HT-29 (cell line): ENCODE results near the gene BPIFB3. TPM values are rescaled to one million over a fixed set of nuclear protein-coding genes. Genes with fewer than 3 reads are reported as not detected.

Source experiments
- DNase-seq: peaks from one replicate; pipeline ENCODE4 v3.0.0-alpha.2; 2015; ENCODE audit warnings: low spot score
- total RNA-seq: library from RNA; depleted of rRNA; stranded (reverse); fragments of >200 nt; shearing (Covaris generic); gene quantifications from 2 replicates; pipeline ENCODE4 v1.2.3, GENCODE V29; 2014; rRNA removed

The BPIFB3 gene, protein sequence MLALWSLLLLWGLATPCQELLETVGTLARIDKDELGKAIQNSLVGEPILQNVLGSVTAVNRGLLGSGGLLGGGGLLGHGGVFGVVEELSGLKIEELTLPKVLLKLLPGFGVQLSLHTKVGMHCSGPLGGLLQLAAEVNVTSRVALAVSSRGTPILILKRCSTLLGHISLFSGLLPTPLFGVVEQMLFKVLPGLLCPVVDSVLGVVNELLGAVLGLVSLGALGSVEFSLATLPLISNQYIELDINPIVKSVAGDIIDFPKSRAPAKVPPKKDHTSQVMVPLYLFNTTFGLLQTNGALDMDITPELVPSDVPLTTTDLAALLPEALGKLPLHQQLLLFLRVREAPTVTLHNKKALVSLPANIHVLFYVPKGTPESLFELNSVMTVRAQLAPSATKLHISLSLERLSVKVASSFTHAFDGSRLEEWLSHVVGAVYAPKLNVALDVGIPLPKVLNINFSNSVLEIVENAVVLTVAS
- total RNA-seq = not detected in 2 replicates

DNA sequence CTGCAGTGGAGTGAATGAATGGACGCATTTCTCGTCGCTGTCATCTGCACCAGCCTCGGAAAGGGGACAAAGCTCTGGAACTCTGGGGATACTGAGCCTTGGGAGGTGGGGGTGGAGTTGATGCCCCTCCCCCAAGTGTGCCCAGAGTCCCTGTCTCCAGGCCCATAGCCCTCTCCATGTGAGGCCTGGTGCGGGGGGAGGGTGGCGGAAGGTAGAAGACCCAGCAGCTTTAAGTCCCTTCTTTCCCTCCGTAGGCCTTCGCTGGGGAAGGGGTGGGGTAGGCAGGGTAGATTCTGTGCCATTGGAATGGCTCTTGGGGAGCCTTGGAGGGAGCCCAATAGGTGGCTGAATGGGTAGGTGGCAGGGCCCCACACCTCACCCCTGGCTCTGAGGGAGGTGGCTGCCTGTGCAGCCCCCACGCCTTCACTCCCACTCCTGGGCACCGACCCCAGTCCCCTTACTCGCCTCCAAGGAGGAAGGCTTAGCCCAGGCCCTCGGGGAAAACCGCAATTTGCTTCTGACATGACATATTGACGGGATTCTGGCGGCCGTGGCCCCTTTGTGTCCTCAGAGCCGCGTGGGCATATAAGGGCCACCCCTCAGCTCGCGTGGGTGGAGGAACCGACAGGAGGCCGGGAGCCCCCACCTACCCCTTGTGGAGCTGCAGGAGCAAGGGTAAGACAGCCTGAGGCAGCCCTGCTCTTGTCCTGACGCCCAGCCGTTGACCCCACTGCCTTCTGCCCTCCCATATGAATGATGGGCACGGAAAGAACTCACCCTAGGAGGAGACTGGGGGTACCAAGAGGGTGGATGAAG, at the start of gene BPIFB3:
Gene BPIFB3 (plus strand): TSS at position 613 of the 816 bp plus-strand sequence. CDS start 1,533 bp downstream, outside the sequence.
- no peak for DNase-seq

DNA sequence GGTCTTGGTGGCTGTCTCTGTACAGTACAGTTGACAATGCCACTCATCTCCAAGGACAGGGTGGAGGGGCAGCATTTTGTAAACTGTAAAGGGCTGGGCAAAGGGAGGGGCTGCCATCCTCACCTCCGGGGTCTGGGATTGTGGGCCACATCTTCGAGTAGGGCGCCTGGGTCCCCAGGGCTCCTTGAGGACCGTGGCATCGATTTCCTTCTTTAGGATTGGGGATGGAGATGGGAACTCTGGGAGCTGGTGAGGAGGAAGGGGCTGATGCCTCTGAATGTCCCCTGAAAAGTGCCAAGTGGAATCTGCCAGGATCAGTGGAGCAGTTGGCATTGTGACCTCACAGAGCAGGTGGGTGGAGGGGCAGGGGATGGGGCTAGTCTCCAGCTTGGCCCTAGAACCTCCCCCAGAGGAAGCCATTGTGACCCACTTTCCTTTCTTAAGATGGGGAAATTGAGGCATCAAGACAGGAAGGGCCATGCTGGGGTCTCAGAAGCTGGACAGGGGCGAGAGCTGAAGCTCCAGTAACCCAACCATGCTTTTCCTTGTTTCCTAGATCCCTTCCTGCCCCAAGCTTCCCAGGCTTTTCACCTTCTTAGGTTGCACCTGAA, 49.5 kb upstream of the BPIFB3 start, which contains the start of gene SUN5:
Gene SUN5 (minus strand): TSS at position 293 of the 611 bp plus-strand sequence. CDS start 93 bp downstream, at position 200.
- no peak for DNase-seq

DNA sequence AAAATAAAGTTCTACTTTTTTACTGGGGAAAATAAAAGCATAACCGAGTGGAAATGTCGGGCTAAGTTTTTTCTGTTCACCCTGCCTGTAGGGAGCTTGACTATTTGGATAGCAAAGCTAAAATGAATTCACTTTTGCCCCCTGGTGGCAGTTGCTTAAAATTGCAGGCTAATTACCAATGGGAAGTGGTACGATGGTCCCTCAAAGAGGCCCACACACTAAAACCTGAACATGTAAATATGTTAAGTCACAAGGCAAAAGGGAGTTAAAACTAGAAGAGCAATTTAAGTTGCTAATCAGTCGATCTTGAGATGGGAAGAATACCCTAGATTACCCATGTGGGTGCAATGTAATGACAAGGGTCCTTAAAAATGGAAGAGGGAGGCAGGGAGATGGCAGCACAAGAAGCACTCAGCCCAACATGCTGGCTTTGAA, 48.6 kb upstream of the BPIFB3 start:
- peak; percentile 56 for DNase-seq

DNA sequence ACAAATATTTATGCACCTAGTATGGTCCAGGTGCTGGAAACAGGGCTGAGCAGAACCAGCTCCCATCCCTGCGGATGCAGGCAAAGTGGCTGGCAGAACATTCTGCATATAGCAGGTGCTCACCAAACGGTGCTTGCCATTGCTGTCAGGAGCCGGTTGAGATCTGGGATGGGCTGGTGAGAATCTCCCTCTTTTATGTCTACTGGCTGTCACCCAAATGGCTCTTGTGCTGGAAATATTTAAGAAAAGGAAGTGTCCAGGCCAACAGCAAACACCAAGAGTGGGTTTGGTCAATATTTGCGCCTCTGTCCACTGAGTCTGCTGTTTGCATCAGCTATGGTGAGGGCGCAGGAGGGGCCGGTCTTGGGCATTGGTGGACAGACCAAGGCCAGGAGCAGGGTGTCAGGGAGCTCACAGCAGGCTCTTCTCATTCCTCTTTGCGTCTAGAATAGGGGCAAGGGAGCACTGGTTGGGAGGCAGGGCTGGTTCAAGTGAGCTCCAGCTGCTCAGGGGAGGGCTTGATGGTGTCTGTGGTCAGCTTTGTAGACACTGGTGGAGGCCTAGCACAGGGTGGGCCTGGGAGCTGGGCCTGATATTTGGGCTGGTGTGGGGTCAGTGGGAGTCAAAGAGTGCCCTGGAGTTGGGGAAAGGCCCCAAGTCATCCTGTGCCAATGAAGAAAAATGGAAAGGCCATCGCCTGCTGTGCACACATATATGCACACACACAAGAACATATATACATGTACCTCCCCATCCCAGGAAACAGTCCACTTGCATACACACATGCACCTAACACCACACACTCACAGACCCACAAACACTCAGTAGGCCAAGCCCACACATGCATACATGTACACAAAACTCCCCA, 47.6 kb upstream of the BPIFB3 start:
- DNase-seq = no peak

DNA sequence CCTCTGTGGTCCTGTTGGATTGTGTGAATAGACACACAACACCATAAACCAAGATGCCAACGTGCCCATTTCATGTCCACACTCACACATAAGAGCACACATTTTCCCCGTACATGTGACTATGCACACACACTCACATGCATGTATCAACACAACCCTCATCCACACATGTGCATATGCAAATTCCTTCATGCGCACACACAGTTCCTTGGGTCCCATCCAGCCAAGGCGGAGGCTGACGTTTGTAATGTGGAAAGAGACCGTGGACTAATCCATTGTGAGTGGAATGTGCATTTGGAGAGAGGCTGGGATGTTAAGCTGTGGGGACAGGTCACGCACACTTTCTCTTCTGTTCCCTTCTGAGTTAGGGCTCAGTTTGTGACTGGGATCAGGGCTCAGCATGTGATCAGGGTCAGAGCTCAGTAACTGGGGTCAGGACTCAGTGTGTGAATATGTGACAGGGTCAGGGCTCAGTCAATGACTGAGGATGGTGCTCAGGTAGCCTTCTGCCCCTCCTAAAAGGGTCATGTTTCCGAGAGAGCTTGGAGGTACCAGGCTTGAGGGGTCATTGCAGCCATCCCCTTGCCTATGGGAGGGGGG, 46.8 kb upstream of the BPIFB3 start:
- DNase-seq = no peak

DNA sequence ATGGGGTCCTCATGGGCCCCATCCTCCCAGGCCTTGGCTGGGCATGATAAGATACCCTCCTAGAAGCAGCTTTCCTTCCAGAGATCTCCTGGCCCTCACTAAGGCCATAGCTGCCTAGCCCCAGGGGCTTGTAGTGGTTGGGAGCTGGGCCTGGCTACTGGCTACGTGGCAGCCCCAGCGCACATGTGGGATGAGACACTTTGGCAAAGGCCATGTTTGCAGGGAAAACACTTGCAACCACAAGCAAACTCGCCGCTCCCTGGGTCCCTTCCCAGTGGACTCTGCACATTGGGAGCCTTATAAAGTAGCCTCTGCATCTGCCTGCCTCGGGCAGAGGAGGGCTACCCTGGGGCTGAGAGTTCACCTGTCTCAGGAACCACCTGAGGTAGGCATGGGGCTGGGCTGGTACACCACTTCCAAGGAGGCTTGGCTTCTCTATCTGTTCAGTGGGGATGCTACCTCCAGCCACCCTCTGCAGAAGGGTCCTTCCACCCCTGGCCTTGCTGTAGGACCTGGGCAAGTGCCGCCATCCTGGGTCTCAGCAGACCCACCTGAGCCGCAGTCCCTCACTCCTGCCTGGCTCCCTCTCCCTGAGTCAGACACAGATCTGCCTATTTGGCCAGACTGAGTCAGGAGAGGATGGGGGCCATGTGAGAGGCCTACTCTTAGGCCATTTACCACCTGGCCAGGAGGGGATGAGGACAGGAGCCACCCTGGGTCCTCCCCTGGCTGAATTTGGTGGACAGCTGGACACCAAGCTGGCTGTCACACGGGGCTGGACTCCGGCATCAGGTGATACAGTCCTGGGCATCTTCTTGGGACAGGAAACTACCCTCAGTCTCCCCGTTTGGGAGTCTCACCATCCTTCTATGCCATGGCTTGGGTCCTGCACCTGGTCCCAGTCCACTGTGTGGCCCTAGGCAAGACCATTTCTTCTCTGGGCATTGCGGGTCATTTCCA, 46.0 kb upstream of the BPIFB3 start, which contains the start of gene BPIFB2:
Gene BPIFB2 (plus strand): TSS at position 329 of the 960 bp plus-strand sequence. CDS start 871 bp downstream, outside the sequence.
- DNase-seq = no peak

DNA sequence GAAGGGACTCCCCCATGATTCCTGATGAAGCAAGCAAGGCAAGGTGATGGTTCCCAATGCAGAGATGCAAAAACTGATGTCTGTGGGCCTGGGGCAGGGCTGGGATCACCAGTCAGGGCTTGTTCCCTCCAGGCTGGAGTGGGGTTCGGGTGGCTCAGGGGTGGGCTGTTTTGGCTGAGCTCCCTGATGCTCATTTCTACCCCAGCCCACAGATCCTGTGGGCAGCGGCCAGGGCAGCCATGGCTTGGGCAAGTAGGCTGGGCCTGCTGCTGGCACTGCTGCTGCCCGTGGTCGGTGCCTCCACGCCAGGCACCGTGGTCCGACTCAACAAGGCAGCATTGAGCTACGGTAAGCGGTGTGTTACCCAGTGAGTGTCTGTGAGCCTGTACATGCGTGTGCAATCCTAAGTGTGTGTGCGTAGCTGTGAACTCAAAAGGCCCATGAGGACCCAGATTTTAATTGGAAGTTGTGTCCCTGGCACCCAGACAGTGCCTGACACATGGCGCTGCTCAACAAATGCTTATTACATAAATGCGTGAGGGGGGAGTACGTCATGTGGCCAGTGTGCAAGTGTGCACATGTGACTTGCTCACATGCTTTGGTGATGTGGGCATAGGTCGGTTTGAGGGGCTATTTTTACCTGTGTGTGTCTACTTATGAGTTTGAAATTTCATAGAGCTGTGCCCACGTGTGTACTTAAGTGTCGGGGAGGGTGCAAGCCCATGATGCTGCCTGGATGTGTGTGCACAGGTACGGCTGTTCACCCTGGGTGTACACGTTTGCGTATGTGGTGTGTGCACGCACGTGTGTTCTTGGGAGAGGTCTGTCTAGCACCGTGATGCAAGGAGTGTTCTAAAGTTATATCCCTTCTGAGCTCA, 45.1 kb upstream of the BPIFB3 start:
- no peak for DNase-seq

DNA sequence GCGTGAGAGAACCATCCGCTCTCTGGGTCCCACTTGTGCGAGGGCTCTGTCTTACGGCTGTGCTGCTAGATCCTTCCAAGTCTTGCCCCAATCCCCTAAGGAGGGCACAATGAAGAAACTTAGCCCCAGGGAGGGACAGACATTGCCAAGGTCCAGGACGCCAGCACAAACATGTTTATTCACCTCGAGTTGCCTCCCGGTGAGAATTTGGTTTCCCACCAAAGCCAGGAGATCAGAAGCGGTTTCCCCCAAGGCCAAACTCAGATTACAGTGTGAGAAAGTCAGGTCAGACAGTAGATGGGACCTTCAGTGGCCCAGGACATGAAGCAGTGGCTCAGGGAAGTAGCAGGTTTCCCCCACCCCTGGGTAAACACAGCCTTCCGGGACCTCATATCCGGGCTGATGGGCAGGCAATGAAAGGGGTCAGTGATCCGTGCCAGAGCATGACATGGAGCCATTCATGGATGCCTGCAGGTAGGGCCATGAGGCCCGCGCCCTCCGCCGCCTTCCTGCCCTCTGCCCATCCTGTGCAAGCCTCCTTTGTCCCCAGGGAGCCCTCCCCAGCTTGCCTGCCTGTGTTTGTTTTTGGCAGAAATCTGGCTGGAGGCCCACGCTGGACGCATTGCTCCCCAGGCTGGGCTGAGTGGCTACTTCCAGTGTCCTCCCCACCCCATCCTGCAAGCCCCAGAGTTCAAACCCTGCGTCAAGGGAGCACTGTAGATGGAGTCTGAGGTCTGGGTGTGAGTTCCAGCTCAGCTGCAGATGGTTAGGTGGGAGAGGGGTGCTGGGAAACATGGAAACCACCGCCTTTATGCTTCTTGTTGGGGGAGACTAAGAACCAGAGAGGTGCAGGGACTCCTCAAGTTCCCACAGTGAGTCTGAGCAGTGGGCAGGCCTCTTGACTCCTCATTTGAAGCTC, 44.2 kb upstream of the BPIFB3 start:
- no peak for DNase-seq

DNA sequence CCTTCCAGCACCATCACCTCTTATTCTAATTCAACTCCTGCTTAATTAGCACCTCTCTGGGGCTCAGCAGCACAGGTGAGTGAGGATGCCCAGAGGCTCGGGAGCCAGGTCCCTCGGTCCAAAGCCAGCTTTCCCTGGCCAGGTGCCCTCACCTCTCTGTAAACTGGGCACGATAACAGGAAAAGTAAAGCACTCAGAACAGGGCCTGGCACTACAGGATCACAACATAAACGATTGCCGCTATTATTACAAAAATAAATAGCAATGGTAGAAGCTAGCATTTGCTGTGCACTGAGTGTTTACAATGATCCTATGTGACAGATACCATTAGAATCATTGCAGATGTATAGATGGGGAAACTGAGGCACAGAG, 43.6 kb upstream of the BPIFB3 start:
- DNase-seq = no peak

DNA sequence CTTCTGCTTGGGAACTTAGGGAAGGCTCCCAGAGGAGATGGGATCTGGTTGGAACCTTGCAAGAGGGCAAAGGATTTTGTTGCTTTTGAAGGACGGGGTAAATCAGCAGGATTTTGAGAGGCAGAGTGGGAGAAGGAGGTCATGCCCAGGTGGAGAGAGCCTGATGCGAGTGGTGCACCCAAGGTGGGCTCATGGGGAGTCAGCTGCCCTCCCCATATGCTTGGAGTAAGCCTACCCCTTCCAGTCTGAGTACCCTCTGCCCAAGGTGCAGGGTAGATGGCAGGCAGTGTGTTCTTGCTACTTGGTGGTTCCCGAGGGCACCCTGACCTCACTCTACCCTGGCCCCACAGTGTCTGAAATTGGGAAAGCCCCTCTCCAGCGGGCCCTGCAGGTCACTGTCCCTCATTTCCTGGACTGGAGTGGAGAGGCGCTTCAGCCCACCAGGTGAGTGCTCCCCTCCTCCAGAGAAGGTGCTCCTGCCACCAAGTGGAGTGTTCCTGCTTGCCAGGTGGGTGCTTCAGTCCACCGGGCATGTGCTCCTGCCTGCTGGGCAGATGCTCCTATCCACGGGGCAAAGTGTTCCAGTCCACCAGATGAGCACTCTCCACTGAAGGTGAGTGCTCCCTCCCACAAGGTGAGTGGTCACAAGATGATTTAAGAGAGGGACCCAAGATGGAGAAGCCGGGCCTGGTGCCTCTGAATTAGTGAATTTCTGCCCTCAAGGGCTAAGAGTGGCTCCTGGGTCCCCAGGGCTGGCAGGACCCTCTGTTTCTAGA, 42.8 kb upstream of the BPIFB3 start:
- DNase-seq = no peak

DNA sequence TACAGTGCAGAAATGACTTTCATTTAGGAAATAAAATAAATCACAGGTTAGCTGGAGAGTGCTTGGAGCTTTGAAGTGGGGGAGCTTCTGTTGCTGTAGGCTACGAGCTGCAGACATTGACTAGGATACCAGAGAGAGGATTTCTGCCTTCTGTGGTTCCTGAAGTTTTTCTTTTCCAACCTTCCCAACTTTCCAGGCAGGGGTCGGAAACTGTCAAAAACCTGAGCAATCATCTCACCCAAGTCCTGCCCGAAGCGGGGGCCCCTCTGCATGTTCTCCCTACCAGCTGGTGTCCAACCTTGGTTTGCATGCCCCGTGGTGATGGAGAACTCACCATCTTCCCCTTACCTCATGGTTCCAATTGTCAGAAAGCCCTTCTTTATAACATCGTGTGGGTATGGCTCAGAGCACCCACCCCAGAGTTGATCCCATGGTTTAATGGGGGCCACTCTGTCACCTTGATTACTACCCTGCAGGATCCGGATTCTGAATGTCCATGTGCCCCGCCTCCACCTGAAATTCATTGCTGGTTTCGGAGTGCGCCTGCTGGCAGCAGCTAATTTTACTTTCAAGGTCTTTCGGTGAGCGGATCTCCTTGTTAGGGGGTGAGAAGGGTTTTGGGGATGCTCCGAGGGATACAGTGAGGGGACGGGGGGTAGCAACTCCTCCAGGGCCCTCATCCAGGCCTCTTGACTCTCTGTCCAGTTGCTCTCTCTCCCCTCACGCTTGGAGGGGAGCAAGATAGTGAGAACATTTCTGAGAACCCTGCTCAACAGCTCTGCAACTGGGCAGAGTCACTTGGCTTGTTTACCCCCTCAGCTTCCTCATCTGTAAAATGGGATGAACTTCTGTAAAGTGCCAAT, 41.1 kb upstream of the BPIFB3 start:
- no peak for DNase-seq

DNA sequence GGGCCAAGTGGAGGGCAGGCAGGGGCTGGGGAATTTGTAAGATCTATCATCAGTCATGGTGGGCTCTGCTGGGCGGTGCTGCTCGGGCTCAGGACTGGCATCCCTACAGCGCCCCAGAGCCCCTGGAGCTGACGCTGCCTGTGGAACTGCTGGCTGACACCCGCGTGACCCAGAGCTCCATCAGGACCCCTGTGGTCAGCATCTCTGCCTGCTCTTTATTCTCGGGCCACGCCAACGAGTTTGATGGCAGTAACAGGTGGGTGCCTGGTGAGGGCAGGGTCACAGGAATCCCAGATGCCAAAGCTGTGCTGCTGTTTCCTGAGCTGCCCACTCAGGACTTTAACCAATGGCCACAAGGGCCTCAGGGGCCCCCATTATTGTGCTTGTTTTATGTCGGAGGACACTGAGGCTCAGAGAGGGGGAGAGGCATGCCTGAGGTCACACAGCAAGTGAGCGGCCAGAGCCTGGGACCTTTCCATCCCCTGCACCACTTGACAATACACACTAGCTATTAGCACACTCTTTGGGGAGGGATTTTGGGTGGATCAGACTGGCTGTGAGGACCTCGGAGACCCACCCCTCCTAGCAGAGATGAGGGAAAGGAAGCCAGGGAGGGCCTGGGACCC, 39.9 kb upstream of the BPIFB3 start:
- DNase-seq = no peak

DNA sequence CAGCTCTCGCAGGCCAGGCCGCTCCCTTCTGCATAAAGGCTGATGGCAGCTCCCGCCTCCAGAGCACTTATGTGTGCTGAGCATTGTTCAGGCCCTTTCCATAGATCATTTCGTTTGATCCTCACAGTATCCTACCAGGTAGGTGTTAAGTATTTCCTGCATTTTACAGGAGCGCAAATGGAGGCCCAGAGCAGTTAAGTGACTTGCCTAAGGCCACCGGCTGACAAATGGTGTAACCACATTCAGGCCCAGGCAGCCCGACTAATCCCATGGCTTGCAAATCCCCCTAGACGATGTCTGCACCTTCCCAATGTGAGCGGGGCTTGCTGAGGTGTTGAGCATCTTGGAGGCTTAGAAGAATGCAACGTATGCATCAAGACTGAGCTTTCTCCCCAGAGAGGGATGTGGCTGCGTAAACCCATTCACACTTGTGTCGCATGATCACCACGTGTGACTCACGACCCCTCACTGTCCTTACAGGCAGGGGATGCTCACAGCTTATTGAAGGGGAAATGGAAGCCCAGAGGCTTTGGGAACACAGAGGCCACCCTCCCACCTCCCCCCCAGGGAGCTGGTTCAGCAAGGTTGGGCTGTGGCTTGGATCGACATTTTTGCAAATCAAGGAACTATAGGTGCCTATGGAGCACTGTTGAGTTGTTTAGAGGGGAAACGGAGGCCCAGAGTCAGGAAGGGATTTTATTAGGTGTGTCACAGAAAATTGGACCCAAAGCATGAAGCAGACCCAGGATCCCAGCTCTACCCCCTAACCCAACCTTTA, 39.2 kb upstream of the BPIFB3 start:
- DNase-seq = no peak

DNA sequence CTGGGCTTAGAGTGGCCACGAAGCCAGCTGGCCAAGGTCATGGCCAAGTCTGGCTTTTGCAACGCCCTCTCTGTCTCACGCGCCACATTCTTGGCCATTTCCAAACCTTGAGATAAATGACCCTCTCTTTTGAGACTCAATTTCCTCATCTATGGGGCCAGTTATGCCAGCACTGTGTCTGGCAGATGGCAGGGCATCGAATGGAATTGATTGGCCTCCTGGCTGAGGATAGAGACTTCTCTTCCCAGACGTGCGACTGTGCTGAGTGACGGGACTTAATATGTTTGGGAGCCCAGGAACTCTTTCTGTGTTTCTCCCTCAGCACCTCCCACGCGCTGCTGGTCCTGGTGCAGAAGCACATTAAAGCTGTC, 38.6 kb upstream of the BPIFB3 start:
- DNase-seq = no peak
